Endothelial cell of umbilical vein (primary cell): ENCODE results near the gene KIF20B. TPM values are rescaled to one million over a fixed set of nuclear protein-coding genes. Genes with fewer than 3 reads are reported as not detected.

ENCODE experiments used
- BruUV-seq: library from RNA; stranded (reverse); fragments of 400-500 nt; replicated peaks from 2 replicates; lab custom pipeline; 2021; lab: Mats Ljungman, UMichigan
- CTCF ChIA-PET: fragments of 300-600, 350-600 bp; sonication (Branson Sonifier 250); formaldehyde crosslinking; loops from one replicate; lab custom pipeline; 2021; ENCODE audit warnings: antibody characterized with exemption, inconsistent platforms; lab: Charles Lee
- POLR2A ChIA-PET: fragments of 300-600, 350-600 bp; sonication (Branson Sonifier 250); formaldehyde crosslinking; loops from one replicate; lab custom pipeline; 2021; ENCODE audit warnings: antibody characterized with exemption, inconsistent platforms; lab: Charles Lee
- DNase-seq: peaks from one replicate; pipeline ENCODE4 v3.0.0-alpha.2; 2011; ENCODE audit warnings: low read depth, low spot score
- FAIRE-seq: peaks from 2 replicates; lab custom pipeline; 2011; peaks lifted over from hg19 to GRCh38; lab: Jason Lieb, UNC
- H2AFZ ChIP-seq: 2 replicates; pipeline ENCODE4 v1.6.0; 2012; ENCODE audit warnings: low read depth, low read length, control low read depth, inconsistent platforms
- H3K27ac ChIP-seq: 2 replicates; pipeline ENCODE4 v1.5.1; 2011; ENCODE audit warnings: low read depth, mild to moderate bottlenecking, control low read depth, low read length, moderate library complexity; ENCODE audit not compliant: insufficient read depth
- H3K27me3 ChIP-seq, 2 experiments: 2 replicates each; pipeline versions ENCODE4 v1.6.0 to v1.6.1; 2011; ENCODE audit warnings: low read length in 2 of 2, mixed read lengths in 1 of 2; ENCODE audit not compliant: control insufficient read depth in 2 of 2, insufficient read depth in 2 of 2
- H3K36me3 ChIP-seq, 2 experiments: 2 replicates in 1 of 2; 3 replicates in 1 of 2; pipeline ENCODE4 v1.5.1; 2011; ENCODE audit warnings: low read length in 2 of 2, mild to moderate bottlenecking in 1 of 2, moderate library complexity in 1 of 2; ENCODE audit not compliant: control insufficient read depth in 2 of 2, insufficient read depth in 2 of 2; ENCODE audit errors: extremely low read depth in 1 of 2
- H3K4me1 ChIP-seq: 3 replicates; pipeline ENCODE4 v1.5.1; 2011; ENCODE audit warnings: mild to moderate bottlenecking, low read length; ENCODE audit not compliant: control insufficient read depth, insufficient read depth; ENCODE audit errors: extremely low read depth
- H3K4me2 ChIP-seq: 2 replicates; pipeline ENCODE4 v1.6.1; 2011; ENCODE audit warnings: low read length, control low read depth, mixed read lengths; ENCODE audit not compliant: insufficient read depth
- H3K4me3 ChIP-seq, 3 experiments: fragments of 200-600 bp in 1 of 3; sonication (generic), shearing (Covaris generic) in 1 of 3; replicated peaks in 1 of 3; 2 replicates each; pipeline ENCODE4 v1.5.1; 2011 to 2016; ENCODE audit warnings: control low read depth in 3 of 3, low read length in 3 of 3, mild to moderate bottlenecking in 2 of 3, inconsistent platforms in 1 of 3, low read depth in 1 of 3, moderate library complexity in 1 of 3; ENCODE audit not compliant: insufficient read depth in 1 of 3
- H3K79me2 ChIP-seq: 2 replicates; pipeline ENCODE4 v1.6.0; 2012; ENCODE audit warnings: low read length, inconsistent platforms; ENCODE audit not compliant: control insufficient read depth, insufficient read depth
- H3K9ac ChIP-seq: replicated peaks from 2 replicates; pipeline ENCODE3; 2011; ENCODE audit warnings: low read length, control low read depth; ENCODE audit not compliant: insufficient read depth; ENCODE audit errors: extremely low read depth
- H3K9me1 ChIP-seq: replicated peaks from 3 replicates; pipeline ENCODE4 v1.6.0; 2011; ENCODE audit warnings: mild to moderate bottlenecking, low read length; ENCODE audit not compliant: control insufficient read depth, insufficient read depth; ENCODE audit errors: extremely low read depth
- H3K9me3 ChIP-seq: replicated peaks from 2 replicates; pipeline ENCODE4 v1.5.1; 2012; ENCODE audit warnings: low read length, inconsistent platforms; ENCODE audit not compliant: control insufficient read depth, insufficient read depth
- H4K20me1 ChIP-seq: replicated peaks from 2 replicates; pipeline ENCODE3; 2011; ENCODE audit warnings: mild to moderate bottlenecking, low read length; ENCODE audit not compliant: control insufficient read depth, insufficient read depth; ENCODE audit errors: extremely low read depth
- CTCF ChIP-seq, 2 donors: IDR thresholded peaks; 1 replicate in 1 of 2; 2 replicates in 1 of 2; pipeline ENCODE4 v1.5.1; 2011; ENCODE audit warnings: low read length in 2 of 2, mild to moderate bottlenecking in 2 of 2, moderate library complexity in 2 of 2, control low read depth in 1 of 2, inconsistent platforms in 1 of 2, low read depth in 1 of 2; ENCODE audit not compliant: insufficient read depth in 1 of 2; ENCODE audit errors: extremely low read depth in 1 of 2
- EZH2 ChIP-seq: IDR thresholded peaks from 2 replicates; pipeline ENCODE4 v1.6.1; 2012; ENCODE audit warnings: borderline replicate concordance, low read depth, mild to moderate bottlenecking, moderate library complexity, low read length, inconsistent platforms; ENCODE audit not compliant: severe bottlenecking
- FOS ChIP-seq: IDR thresholded peaks from 2 replicates; pipeline ENCODE4 v1.6.1; 2011; ENCODE audit warnings: mild to moderate bottlenecking, low read length, moderate library complexity, borderline replicate concordance; ENCODE audit not compliant: insufficient read depth
- GATA2 ChIP-seq: IDR thresholded peaks from 2 replicates; pipeline ENCODE4 v1.7.0; 2011; ENCODE audit warnings: low read depth, mild to moderate bottlenecking, moderate library complexity, mixed read lengths, low read length; ENCODE audit not compliant: insufficient read length, insufficient read depth
- JUN ChIP-seq: IDR thresholded peaks from 2 replicates; pipeline ENCODE4 v1.6.1; 2011; ENCODE audit warnings: borderline replicate concordance, low read depth; ENCODE audit not compliant: insufficient read length, insufficient read depth
- MAX ChIP-seq: IDR thresholded peaks from 2 replicates; pipeline ENCODE4 v1.6.1; 2011; ENCODE audit not compliant: insufficient read depth, insufficient read length
- MYC ChIP-seq: IDR thresholded peaks from one replicate; pipeline ENCODE4 v1.6.1; 2011; ENCODE audit warnings: mild to moderate bottlenecking, low read depth, low read length
- POLR2A ChIP-seq: IDR thresholded peaks from 2 replicates; pipeline ENCODE4 v1.6.1; 2012; ENCODE audit warnings: low read depth, mild to moderate bottlenecking, control low read depth, low read length
- POLR2AphosphoS5 ChIP-seq: IDR thresholded peaks from 2 replicates; pipeline ENCODE4 v1.6.1; 2012; ENCODE audit warnings: low read depth, mild to moderate bottlenecking, control low read depth, low read length, moderate library complexity; ENCODE audit not compliant: insufficient read depth
- dilution Hi-C: fragments of 300-500 bp; cut with MboI; formaldehyde crosslinking; loops from one replicate; pipeline ENCODE4 v1.15.0; 2019; ENCODE audit warnings: low sequenced_read_pairs; ENCODE audit not compliant: extremely low pct_ligation_motif_present
- intact Hi-C: fragments of 100-400 bp; cut with micrococcal nuclease; formaldehyde crosslinking; loops from one replicate; pipeline ENCODE4 v1.10.0; 2022
- polyA plus RNA-seq, 4 experiments: library from polyadenylated mRNA; depleted of rRNA in 3 of 4; stranded (reverse) in 3 of 4; unstranded in 1 of 4; fragments of >200 nt; gene quantifications; 2 replicates each; pipeline versions ENCODE4 v1.2.1 to v1.2.3, GENCODE V29; 2011 to 2012; ENCODE audit warnings: missing spikeins in 1 of 4
- total RNA-seq: library from RNA; stranded (reverse); gene quantifications from 2 replicates; pipeline ENCODE4 v1.2.3, GENCODE V29; 2021

KIF20B gene
- total and polyA plus RNA-seq, 2 donors (not counting 3 experiments of a cell fraction or from before 2014, with no cell fraction given), result 2.6 to 39.7 TPM

DNA sequence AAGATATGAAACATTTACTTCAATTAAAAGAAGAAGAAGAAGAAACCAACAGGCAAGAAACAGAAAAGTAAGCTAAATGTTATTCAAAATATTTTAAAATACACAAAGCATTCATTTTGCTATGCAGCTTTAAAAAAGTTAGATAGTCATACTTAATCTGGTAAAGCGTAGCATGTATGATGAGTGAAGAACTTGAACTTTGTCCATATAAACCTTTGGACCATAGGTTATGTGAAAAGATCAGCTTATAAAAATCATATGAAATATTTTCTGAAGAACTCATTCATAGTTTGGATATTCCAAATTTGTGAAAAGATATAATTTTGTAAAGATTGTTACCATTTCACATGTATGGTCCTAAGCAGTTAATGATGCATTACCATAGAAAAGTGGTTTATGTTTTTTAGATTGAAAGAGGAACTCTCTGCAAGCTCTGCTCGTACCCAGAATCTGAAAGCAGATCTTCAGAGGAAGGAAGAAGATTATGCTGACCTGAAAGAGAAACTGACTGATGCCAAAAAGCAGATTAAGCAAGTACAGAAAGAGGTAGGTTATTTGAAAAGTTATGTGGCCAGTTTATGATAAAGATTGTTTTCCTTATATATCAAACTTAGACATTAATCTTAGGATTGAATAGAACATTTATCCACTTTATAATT lies 37.3 kb downstream of the KIF20B start:
- intact Hi-C loops, result no loop called here

More for the DNA sequence above, 37.3 kb downstream of the KIF20B start:
- no peak for FAIRE-seq
- CTCF ChIA-PET, result interaction anchor here (0.8 to 1.8 kb wide), 3 partner anchors 10 to 28 kb away, joined by 3 to 5 read pairs (median 4); no protein-coding TSS in a partner anchor
- no peaks in the 10 kb centered on the region for H3K27me3 ChIP-seq
- no peaks in the 10 kb centered on the region for H3K9me1 ChIP-seq
- H3K4me1 ChIP-seq, result no peaks in the 10 kb centered on the region
- no peak overlapping the region for H3K27ac ChIP-seq
- no peak overlapping the region for H3K9ac ChIP-seq
- DNase-seq, result no peak
- POLR2A ChIA-PET, result no interaction called here
- dilution Hi-C loops, result no loop called here
- no peak overlapping the region for H3K4me2 ChIP-seq
- H4K20me1 ChIP-seq, result no peaks in the 10 kb centered on the region
- TF ChIP-seq JUN (no peak), EZH2 (no peak), POLR2A (no peak), MAX (no peak), GATA2 (no peak), POLR2AphosphoS5 (no peak), MYC (no peak), FOS (no peak), CTCF (IDR thresholded peaks at IDR 0.05; ENCODE audit: extremely low read depth in 1 of 2, insufficient read depth in 1 of 2, low read depth in 1 of 2, low read length in 2 of 2) (no peak)
- H2AFZ ChIP-seq, result no peak overlapping the region
- H3K79me2 ChIP-seq, result peaks cover 2% of the 10 kb centered on the region
- H3K4me3 ChIP-seq, result no peak overlapping the region
- H3K36me3 ChIP-seq, result peaks cover 0 to 11% of the 10 kb centered on the region in 2 experiments
- no TSS peak for BruUV-seq
- H3K9me3 ChIP-seq, result no peaks in the 10 kb centered on the region
